Measurements from ENCODE around the gene POC1A.

Gene POC1A

DNA sequence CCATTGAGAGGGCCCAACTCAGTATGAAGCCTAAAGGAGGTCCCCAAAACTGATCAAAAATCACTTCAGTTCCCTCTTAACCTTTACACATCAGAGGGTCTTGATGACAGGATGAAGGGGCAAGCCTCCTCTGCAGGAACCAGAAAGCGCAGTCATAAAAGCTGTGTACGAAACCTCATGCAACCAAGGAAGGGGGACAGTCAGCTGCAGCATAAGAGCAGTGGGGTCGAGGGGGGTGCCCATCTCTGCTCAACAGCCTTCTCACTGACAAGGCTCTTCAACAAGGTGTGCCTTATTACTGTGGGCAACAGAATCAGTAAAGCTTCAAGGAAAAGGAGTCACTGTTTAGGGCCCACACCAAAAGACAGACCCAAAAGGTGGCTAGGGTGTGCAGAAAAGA is 3.9 kb downstream of the POC1A start:
- no peak for DNase-seq

DNA sequence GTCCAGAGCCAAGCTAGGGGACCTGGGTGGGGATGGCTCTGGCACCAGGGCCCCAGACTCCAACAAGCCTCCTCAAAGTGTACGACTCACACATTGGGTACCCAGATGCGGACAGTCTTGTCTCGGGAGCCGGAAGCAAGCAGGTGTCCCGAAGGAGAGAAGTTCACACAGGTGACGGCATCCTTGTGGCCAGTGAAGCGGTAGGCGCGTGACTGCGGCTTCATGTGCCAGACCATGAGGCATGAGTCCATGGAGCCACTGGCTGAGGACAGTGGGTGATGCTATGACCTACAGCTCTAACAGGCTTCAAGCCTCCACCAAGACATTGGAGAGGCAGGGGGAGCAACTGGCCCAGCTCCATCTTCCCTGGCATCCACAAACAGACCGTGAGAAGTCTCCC is 4.5 kb downstream of the POC1A start:
- DNase-seq, result no peak

DNA sequence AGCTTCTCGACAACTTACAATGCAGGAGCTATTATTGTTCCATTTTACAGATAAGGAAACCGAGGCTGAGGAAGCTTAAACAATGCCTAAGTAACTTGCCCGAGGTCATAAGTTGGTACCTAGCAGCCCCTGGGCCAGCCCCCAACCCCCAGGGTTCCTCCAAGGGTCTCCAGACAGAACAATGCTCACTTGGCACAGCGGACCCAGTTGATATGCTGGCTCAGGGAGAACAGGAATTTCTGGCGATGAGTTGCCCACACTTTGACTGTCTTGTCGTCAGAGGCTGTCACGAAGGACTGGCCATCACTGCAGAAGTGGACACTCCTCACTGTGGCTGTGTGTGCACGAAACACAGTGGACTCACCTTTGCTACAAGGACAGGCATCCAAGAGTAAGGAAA is 5.2 kb downstream of the POC1A start:
- no peak for DNase-seq

DNA sequence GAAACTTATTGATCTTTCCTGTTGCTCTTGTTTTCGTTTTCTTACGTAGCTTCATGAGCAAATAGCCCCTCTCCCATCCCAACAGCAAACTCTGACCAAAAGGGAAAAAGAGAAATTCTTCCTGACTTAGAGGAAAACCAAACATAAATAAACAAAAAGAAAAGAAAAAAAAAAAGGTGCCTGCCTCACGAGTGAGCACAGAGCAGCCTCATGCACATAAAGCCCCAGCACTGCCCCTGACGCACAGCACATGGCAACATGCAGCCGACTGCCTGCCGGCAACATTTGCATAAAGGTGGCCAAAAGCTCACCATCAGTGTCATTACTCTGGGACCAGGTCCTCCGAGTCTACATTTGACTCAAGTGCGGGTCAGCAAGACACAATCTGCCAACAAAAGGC is 6.4 kb downstream of the POC1A start:
- DNase-seq, result no peak

DNA sequence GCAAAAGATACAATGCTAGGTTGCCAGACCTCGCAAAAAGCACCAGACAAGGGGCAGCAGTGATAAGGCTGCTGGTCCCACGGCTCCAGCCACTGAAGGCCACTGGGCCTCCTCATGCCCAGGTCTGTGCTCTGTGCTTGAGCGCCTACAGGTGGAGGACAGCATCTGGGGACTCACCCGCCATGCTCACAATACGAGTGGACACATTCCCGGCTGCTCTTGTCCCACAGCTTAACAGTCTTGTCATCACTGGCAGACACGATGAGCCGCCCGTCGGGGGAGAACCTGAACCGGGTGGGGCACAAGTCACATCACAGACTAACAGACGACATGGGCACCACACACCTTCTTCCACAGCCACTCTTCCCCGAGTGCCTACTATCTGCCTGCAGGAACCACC is 7.4 kb downstream of the POC1A start:
- DNase-seq, result no peak

DNA sequence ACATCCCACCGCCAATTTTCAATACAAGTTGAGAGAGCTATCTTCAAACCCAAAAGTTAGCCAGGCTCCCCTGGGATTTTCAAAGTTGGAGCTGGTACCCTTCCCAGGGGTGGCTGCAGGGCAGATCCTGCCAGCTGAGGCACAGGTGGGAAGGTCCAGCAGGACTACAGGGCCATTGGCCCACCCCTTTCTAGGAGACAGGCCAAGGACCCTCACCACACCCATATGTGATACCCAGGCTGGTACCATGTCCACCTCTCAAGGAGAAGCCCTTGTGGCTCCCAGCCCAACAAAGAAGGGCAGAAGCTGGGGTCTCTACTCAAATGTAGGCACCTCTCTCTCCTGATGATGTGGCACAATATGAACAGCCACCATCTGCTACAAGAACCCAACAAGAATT is 8.0 kb downstream of the POC1A start:
- no peak for DNase-seq

DNA sequence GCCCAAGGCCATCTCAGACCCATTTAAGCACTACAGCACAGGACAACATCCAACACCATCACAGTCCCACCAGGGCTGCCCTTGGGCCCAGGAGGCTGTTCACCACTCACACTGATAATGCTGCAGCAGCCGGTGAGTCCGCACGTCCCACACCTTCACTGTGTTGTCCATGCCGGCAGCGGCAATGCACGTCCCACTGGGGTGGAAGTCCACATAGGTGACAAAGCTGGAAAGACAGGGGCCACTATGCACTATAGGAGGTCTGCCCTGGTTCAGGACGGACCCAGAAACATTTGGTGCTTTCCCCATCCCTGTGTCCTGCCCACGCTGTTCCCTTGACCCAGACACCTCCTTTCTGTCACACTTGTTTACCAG is 8.5 kb downstream of the POC1A start:
- DNase-seq, result no peak

DNA sequence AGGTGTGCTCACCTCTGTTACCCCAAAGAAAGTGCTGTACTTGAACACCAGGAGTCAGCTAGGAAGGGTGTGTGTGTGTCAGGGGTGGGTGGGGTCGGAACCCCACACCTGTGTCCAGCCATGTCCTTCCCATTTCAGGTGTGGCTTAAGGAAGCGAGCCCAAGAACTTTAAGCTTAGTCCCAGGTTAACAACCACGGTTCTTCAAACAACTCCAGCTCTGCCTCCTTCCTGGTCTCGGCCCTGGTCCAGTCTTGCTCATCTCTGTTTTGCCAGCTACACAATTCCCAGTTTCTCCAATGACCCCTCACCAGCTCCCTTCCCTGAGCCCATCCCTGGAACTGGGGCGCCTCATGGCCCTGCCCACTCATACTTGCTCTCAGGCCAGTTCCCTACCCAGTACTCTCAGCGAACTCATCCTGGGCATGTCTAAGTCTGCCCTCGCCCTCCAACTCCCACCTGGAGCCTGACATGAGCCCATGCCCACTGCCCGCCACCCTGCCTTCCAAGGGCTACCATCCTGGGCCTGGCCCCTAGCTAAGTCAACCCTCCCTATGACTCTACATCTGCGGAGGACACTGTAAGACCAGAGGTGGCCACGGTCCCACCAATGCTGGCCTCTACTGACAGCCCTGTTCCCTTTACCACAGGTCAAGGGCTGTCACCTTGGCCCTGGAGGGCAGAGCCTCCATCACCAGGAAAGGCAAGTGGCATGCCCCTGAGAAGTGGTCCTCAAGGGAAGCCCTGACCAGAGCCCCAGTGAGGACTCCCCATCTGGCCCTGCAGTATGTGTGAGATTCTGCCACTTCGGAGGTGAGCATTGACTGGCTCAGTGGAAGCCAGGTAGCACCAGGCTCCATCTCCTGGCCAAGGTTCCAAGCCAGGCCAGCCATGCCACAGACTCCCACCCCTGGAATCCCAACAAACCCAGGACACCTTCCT is 9.2 kb downstream of the POC1A start:
- no peak for DNase-seq

DNA sequence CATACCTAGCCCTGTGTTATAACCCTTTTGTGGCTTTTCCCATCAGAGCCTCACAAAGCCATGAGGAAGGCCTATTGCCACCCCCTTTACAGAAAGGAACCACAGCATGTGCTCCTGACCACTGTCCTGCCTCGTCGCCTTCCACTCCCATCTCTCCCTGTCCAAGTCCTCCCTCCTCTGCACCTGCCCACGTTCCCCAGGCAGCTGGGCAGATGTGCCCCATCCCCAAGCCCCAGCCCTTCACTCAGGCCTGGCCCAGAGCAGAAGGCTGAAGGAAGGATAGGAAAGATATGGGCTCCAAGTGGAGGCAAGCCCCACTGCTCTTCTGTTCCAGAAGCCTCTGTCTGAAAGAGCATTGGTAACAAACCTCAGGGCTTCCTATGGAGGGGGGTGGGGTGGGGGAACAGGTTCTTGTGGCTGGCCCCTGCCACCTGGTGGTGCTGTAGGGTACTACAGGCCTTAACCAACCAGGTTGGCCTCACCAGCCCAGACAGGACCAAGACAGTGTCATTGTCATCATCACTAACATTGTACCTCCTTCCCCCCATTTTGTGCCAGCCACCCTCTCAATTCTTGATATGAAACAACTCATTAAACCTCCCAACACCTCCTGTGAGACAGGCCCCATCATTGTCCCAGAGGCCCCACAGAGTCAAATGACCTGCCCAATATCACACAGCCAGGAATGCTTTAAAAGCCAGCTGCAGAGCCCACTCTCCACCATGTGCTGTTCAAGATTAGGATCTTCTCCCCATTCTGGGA is 10.0 kb downstream of the POC1A start:
- peak; percentile 73 to 80 (median 78) for DNase-seq

DNA sequence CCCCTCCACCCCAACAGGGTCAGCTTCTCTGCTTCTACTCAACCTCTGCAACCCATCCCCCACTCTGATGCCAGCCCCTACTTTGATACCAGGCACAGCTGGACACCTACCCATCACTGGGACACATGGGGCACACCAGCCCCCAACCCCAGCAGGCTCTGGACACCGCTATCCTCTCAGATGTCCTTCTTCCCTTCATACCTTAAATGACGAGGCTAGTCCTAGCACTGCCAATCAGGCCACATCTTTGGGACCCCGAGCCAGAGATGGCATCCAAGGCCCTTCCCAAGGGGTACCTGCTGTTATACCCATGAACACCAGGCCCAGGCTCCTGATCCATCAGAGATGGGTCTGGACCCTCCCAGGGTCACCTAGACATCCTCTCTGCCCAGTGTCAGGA is 10.6 kb downstream of the POC1A start:
- DNase-seq, result no peak

DNA sequence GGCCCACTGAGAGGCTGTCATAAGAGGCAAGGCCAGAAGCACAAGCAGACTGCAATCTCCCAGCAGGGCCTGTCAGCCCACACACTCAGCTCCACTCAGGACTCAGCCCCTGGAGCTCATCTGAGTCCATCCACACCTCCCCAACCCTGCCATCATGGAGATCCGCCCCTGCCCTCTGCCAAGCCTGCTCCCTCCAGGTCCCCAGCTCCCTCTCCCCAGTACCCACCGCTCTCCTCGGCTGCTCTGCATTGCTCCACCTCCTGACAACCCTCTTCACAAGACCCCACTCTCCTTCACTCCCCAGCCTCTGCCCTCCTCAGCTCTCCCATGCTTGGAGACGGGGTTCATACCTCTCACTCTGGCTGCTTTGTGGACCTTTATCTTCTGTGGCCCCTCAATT is 11.1 kb downstream of the POC1A start:
- no peak for DNase-seq

DNA sequence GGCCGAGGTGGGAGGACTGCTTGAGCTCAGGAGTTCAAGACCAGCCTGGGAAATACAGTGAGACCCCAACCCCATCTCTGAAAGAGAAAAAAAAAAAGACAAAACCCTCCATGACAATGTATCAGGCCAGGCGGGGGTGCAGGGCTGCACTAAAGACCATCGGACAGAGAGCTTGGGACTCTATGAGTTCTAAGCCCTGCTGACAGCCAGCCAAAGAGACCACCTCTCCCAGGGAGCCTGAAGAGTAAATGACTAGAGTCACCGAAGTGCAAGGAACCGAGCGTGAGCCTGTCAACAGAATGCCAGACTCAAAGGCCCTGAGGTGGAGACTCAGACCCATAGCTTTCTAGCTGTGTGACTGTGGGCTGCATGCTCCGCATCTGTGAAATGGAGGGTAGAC is 12.5 kb downstream of the POC1A start:
- no peak for DNase-seq

DNA sequence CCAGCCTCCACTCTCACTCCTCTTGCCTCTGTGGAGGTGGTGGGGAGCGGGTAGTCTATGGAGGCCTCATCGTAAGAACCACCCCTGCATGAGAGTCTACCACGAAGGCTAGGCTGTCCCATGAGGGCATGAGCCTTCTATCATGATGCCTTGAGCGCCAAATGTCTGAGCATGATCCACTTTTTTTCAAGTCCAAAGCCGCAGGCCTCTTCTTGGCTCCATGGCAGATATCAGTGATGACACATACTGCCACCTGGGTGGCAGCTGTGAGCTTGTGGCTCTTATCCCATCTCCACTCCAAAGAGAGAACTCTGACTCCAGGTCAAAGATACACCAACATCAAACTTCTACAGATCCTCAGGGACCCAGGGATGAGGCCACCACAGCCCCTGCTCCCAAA is 13.5 kb downstream of the POC1A start:
- DNase-seq, result no peak

DNA sequence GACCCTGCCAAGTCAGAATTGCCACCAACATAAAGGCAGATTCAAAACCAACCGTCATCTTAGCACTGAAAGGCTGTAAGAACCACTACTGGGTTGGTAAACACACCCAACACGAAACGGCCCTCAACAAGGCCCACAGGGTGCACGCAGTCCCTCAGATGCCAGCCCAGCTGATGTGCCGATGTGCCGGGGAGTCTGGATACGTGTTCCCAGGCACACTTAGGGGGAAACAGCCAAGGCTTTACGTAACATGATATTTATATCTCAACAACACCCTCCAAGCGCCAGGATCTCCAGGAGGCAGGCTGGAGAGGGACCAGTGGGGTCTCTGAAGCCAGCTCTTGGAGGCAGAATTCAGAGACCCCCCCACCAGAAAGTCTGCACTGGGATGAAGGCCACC is 14.2 kb downstream of the POC1A start:
- no peak for DNase-seq

DNA sequence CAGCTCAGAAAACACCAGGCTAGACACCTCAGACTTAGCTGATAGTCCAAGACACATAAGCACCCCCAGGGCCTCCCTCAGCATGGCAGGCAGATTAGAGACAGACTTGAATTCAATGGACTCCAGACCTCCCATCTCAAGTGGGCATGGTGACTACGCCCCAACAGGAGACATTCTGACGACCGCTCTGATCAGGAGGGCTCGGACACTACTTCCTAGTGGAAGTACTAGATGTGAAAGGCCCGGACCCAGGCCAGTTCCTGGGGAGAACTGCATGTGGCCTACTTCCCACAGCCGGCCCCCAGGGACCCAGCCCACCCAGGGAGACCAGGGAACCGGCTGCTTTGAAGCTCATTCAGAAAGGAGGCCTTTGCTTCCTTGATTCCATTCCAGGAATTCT is 16.9 kb downstream of the POC1A start:
- DNase-seq, result no peak

DNA sequence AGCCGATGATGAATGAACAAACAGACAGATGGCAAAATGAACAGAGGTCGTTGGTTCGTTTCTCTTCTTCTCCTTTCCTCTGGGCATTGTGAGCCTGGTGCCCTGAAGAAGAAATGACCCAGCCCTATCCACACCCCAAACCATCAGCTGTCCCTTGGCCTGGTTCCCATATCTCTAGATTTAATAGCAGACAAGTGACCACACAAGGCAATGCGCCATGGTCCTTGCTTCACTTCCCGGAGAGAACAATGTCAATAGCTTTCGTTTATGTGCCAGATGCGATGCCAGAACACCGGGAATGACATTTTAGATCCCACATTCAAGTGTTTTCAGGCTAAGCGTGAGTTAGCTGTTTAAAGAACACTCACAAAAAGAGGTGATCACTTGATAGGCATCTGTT is 17.7 kb downstream of the POC1A start:
- DNase-seq, result no peak

DNA sequence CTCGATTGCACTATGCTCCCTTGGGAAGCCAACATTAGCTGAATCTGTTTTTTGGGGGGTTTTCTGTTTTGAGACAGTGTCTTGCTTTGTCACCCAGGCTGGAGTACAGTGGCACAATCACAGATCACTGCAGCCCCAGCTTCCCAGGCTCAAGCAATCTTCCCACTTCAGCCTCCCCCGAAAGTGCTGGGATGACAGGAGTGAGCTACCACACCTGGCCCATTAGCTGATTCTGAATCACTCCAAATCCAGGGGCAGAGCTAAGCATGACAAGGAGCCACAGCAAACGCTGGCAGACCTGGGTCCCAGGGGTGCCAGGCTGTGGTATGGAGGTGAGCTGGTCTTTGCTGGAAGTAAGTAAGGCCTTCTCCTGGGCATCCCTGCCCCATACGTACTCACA is 18.9 kb downstream of the POC1A start:
- no peak for DNase-seq

DNA sequence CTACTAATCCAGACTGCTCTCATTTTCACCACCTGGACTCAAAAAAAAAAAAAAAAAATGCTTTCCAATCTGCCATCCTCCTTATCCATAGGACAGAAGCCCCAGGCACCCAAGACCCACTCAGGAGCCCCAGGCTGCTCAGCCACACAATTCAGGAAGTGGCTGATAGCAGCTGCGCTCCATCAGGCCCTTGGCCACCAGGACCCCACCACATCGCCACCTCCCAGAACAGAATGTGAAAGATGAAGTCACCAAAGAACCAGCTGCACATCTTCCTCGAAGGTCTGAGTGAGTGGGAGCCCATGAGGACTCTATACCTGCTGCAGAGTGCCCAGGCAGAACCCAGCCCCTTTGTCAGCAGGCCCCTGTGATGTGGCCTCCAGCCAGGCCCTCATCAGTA is 19.5 kb downstream of the POC1A start:
- no peak for DNase-seq

DNA sequence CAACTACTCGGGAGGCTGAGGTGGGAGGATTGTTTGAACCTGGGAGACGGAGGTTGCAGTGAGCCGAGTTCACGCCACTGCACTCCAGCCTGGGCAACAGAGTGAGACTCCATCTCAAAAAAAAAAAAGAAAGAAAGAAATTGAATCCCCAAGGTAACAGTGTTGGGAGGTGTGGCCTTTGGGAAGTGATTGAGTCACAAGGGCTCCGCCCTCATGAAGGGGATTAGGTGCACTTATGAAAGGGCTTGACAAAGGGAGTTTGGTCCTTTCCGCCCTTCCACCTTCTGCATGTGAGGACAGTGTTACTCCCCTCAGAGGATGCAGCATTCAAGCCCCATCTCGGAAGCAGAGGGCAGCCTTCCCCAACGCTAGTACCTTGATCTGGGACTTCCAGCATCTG is 21.3 kb downstream of the POC1A start:
- no peak for DNase-seq

DNA sequence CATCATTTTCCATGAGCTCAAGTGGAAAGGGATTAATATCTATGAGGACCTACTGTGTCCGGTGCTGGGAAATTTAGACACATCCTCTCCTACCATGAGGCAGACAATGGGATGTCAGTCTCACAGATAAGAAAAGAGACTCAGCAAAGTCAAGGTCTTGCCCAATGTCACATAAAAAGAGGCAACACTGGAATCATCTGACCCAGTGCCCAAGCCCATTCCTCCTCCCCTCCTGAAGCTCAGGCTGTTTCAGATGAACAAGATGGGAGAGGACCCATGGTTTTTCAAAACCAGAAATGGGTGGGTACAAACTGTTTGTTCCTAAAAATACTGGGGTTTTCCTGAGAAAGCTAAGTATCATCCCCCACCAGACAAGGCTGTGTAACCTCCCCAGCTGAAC is 22.2 kb downstream of the POC1A start:
- DNase-seq, result no peak

DNA sequence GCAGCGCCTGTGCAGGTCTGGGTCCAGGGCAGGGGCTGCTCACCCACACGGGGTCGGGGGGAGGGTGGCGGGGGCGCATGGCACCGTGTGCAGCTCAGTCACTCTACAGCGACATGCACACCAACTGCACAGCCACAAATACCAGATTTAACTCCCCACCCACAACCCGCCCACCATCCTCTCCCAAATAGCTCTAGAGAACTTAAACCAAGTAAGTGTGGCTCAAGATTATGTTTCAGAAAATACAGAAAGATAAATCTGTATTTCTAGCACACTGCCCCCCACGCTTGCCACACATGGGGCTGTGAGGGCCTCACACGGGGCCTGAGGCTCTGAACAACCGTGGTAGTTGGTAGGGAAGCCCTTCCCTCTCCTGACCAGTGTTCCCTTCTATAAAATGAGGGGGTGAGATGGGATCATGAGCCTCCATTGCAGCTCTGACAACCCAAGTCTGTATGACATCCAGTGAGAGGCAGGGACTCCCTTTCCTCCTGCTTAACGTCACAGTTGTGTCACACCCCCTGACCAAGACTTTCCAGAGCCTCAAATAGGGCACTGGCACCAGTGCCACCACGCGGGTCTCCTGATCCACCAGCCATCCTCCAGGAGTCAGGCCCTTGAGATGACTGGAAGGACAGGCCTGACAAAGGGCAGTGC is 23.1 kb downstream of the POC1A start:
- no peak for DNase-seq

DNA sequence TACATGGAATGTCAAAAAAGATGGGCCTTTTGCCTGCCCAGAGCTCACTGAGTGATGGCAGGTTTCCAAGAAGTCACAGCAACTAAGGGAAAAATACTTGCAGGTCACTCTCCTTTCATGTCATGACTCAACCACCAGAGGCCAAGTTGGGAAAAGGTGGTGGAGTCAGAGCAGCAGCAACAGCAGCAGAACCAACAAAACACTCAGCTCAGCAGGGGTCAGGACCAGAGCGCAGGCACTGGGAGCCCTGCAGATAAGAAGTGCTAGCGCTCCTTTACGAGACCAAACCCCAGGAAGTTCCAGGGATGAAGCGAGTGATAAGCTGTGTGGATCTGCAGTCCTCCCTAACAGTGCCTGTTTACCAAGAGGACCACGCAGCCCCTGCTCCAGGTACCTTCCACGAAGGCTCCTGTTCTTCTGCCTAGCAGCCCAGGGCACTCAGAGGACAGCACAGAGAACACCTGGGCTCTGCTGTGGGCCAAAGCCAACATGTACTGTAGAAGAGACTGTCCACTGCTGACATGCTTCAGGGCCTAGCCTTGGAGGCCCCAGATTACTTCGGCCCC is 26.0 kb downstream of the POC1A start:
- DNase-seq, result no peak

DNA sequence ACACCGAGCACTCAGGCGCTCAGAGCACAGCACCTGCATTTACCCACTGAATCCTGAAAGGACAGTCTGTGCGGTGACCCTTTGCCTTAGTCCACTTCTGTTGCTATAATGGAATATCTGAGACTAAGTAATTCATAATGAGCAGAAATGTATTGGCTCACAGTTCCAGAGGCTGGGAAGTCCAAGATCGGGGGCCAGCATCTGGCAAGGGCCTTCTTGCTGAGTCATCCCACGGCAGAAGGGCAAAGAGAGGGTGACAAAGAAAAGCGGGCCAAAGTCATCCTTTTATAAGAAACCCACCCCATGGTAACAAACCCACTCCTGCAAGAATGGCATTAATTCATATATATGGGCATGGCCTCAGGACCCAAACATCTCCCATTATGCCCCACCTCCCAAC is 27.7 kb downstream of the POC1A start:
- no peak for DNase-seq

DNA sequence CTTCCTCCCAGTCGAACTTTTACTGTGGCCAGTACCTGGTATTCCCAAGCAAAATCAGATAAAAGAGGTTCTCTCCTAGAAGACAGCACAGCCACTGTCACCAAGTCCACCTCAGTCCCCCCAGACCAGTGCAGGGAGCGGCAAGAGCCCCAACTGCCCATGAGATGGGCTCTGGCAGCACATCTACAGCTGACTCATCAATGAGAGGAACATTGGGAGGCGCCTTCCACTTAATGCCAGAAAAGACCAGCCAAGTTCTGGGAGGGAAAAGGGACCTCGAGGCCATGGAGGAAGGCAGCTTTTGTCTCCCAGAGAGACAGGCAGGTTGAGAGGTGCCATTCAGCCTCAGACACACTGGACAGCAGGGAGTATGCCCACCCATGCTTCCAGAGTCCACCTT is 28.2 kb downstream of the POC1A start:
- no peak for DNase-seq

Measured in activated CD4-positive, CD25-positive, alpha-beta regulatory T cell (primary cell).